AG08395 (cell line): Measurements from ENCODE around the gene SPCS1.
"Not testable (repeated sequence)": the region's sequence is repeated elsewhere in the genome, so short reads cannot be mapped to it uniquely, and the experiment has no call there.

Experiments
- DNase-seq: peaks from one replicate; pipeline ENCODE4 v3.0.0; 2012; ENCODE audit warnings: mixed read lengths, low spot score

Gene SPCS1

GRCh38 chr3:52705688-52706686, at the start of gene SPCS1, which contains the start of gene GLT8D1:
TSS of gene SPCS1 (plus strand) at chr3:52706106. CDS start at chr3:52706247, 141 bp downstream.
TSS of gene GLT8D1 (minus strand) at chr3:52705791. CDS start at chr3:52700460, 5,331 bp downstream.
- DNase-seq: peak; percentile 92

- DNase-seq: no peak
These were observed 45.9 kb upstream of the SPCS1 start for GRCh38 chr3:52660046-52660445.

- no peak for DNase-seq
These were observed 42.8 kb upstream of the SPCS1 start for GRCh38 chr3:52663098-52663497.

- DNase-seq: peak; percentile 92
These were observed 35.0 kb upstream of the SPCS1 start for GRCh38 chr3:52670621-52671521.

GRCh38 chr3:52671676-52672075, 34.2 kb upstream of the SPCS1 start:
- no peak for DNase-seq

- not testable (repeated sequence) for DNase-seq
These were observed 29.7 kb upstream of the SPCS1 start for GRCh38 chr3:52676201-52676600.

- DNase-seq: no peak
These were observed 27.4 kb upstream of the SPCS1 start for GRCh38 chr3:52678265-52679198.

GRCh38 chr3:52679199-52679538, 26.7 kb upstream of the SPCS1 start:
- DNase-seq: no peak

GRCh38 chr3:52679811-52680210, 26.1 kb upstream of the SPCS1 start:
- no peak for DNase-seq

- DNase-seq: no peak
These were observed 24.3 kb upstream of the SPCS1 start for GRCh38 chr3:52681596-52681995.

- DNase-seq: peak; percentile 71
These were observed 23.9 kb upstream of the SPCS1 start for GRCh38 chr3:52682016-52682415.

GRCh38 chr3:52683611-52684010, 22.3 kb upstream of the SPCS1 start:
- no peak for DNase-seq

- DNase-seq: no peak
These were observed 21.7 kb upstream of the SPCS1 start for GRCh38 chr3:52684184-52684583.

GRCh38 chr3:52685285-52685708, 20.6 kb upstream of the SPCS1 start:
- DNase-seq: peak; percentile 93

- DNase-seq: peak; percentile 93
These were observed 19.9 kb upstream of the SPCS1 start, which contains the start of the genes GNL3 and PBRM1 for GRCh38 chr3:52685709-52686691. TSS of gene GNL3 (plus strand) at chr3:52686032. CDS start at chr3:52686093, 61 bp downstream. TSS of gene PBRM1 (minus strand) at chr3:52685913.

GRCh38 chr3:52688266-52688665, 17.6 kb upstream of the SPCS1 start:
- no peak for DNase-seq

GRCh38 chr3:52689151-52689550, 16.8 kb upstream of the SPCS1 start:
- no peak for DNase-seq

GRCh38 chr3:52690560-52690959, 15.3 kb upstream of the SPCS1 start:
- no peak for DNase-seq

GRCh38 chr3:52693071-52693470, 12.8 kb upstream of the SPCS1 start:
- DNase-seq: peak; percentile 11
